Vagina (tissue), 2 donors: Measurements from ENCODE around the gene SLC38A6.

Experiments used
- POLR2A ChIP-seq, 2 donors: fragments of 450-650 bp; IDR thresholded peaks; one replicate each; pipeline ENCODE4 v1.6.1; 2017; ENCODE audit warnings: antibody characterized with exemption in 2 of 2, mild to moderate bottlenecking in 2 of 2, moderate library complexity in 2 of 2
- POLR2AphosphoS5 ChIP-seq, 2 donors: sonication (generic); formaldehyde crosslinking; IDR thresholded peaks; one replicate each; pipeline ENCODE4 v1.9.0; 2017; ENCODE audit warnings: antibody characterized with exemption in 2 of 2, mild to moderate bottlenecking in 2 of 2, low read depth in 1 of 2; ENCODE audit not compliant: insufficient read depth in 1 of 2
- TF ChIP-seq, protein P1 (sequence below), 3 experiments: fragments of 450-650 bp in 2 of 3; fragments of 200-600 bp in 1 of 3; sonication (generic) in 1 of 3; IDR thresholded peaks; one replicate each; pipeline ENCODE4 v1.5.1; 2017 to 2019; ENCODE audit warnings: antibody characterized with exemption in 3 of 3, mild to moderate bottlenecking in 2 of 3, moderate library complexity in 2 of 3

DNA sequence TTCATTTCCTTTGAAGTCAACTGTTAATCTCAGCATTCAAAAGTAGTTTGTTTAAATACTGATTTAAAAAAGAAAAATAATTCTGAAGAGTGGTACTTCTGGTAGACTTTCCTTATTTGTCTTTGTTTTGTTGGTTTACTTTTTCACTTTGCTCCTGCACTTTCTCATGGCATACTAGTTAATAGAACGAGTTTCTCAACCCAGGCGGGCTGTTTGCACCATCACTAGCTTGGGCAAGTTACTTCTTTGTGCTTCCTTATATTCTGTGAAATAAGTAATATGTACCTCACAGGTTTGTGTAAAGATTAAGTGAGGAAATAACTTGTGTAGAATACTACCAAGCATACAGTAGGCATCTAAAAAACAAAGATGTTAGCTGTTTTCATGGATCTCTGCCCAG lies 45.5 kb downstream of the SLC38A6 start:
- TF ChIP-seq, protein P1, sequence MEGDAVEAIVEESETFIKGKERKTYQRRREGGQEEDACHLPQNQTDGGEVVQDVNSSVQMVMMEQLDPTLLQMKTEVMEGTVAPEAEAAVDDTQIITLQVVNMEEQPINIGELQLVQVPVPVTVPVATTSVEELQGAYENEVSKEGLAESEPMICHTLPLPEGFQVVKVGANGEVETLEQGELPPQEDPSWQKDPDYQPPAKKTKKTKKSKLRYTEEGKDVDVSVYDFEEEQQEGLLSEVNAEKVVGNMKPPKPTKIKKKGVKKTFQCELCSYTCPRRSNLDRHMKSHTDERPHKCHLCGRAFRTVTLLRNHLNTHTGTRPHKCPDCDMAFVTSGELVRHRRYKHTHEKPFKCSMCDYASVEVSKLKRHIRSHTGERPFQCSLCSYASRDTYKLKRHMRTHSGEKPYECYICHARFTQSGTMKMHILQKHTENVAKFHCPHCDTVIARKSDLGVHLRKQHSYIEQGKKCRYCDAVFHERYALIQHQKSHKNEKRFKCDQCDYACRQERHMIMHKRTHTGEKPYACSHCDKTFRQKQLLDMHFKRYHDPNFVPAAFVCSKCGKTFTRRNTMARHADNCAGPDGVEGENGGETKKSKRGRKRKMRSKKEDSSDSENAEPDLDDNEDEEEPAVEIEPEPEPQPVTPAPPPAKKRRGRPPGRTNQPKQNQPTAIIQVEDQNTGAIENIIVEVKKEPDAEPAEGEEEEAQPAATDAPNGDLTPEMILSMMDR (IDR thresholded peaks at IDR 0.05), result no peak
- TF ChIP-seq POLR2AphosphoS5 (IDR thresholded peaks at IDR 0.05; ENCODE audit: insufficient read depth in 1 of 2, low read depth in 1 of 2) (no peak), POLR2A (IDR thresholded peaks at IDR 0.05) (no peak)
